ENCODE data around the gene TXNDC11.

The TXNDC11 gene

GRCh38 chr16:11635679-11636171, 106.9 kb downstream of the TXNDC11 start:
- DNase-seq (ENCODE audit: low read depth, low spot score) = no peak
- peak overlapping the region; percentile 26 for H3K27ac ChIP-seq

DNA sequence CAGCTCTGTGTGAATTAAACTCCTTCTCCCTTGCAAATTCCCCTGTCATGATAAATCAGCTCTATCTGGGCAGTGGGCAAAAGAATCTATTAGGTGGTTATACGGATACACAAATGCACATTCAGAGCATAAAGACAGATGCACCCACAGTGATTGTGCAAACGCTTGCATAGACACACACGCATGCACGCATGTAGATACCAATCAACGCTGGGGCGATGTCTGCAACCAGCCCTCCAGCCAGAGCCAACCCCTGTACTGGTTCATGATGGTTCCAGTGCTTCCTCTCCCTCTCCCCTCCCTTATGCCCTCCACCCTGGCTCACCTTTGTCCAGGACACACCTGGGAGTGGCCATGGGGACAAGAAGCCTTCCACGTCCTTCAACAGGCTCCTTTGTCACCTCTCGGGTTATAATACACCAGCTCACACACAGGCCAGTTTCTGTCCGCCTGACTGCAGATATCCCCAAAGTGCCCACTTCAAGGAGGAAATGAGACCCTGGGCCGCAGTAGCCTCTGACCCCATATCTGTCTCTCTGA, 107.5 kb downstream of the TXNDC11 start:
- no peak for DNase-seq (ENCODE audit: low read depth, low spot score)
- no peak overlapping the region for H3K27ac ChIP-seq

GRCh38 chr16:11634312-11634711, 108.3 kb downstream of the TXNDC11 start:
- no peak for DNase-seq (ENCODE audit: low read depth, low spot score)

DNA sequence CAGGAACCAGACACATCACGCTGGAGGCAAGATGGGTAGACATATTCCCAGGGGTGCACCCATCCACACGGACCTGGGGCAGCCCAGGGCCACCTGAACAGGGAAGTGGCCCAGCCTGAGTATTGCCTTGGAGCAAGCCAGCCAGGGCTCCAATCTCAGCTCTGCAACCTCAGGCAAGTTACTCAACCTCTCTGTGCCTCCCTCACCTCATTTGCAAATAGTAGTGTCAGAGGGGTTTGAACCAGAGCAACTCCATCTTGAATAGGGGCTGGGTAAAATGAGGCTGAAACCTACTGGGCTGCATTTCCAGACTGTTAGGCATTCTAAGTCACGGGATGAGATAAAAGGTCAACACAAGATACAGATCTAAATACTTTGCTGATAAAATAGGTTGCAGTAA, 109.5 kb downstream of the TXNDC11 start:
- H3K27ac ChIP-seq = no peak overlapping the region

More at GRCh38 chr16:11634312-11634711, 108.3 kb downstream of the TXNDC11 start:
- H3K27ac ChIP-seq = no peak overlapping the region

DNA sequence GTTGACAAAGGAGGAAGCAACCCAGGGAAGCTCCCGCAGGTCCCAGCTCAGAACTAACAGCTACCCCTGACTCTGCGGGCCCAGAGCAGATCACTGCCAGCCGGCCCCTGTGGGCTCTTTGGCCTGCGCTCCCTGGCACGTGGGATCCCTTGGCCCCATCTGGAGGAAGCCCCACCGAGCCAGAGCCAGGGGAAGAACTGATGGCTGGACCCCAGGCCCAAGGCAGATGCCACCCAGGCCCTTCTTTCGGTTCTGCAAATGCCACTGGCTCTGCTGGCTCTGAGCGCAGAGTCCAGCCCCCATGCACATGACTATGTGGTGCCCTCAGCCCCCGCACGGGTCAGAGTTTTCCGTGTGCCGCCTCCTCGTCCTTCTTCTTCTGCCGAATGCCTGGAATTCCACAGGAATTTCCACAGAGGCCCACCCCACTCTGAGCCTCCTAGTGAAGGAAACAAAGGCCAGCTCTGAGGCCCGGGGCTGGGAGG, 110.2 kb downstream of the TXNDC11 start:
- no peak overlapping the region for H3K27ac ChIP-seq
- no peak for DNase-seq (ENCODE audit: low read depth, low spot score)

More for the DNA sequence above, 109.5 kb downstream of the TXNDC11 start:
- no peak for DNase-seq (ENCODE audit: low read depth, low spot score)

DNA sequence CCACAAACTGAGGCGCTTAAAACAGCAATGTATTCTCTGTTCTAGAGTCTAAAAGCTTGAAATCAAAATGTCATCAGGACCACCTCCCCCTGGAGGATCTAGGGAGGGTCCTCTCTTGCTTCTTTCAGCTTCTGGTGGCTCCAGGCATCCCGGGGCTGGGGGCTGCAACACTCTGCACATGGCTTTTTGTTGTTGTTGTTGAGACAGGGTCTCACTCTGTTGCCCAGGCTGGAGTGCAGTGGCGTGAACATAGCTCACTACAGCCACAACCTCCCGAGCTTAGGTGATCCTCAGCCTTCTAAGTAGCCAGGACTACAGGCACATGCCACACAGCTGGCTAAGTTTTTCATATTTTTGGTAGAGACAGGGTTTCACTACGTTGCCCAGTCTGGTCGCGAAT, 111.4 kb downstream of the TXNDC11 start:
- H3K27ac ChIP-seq = no peak overlapping the region

DNA sequence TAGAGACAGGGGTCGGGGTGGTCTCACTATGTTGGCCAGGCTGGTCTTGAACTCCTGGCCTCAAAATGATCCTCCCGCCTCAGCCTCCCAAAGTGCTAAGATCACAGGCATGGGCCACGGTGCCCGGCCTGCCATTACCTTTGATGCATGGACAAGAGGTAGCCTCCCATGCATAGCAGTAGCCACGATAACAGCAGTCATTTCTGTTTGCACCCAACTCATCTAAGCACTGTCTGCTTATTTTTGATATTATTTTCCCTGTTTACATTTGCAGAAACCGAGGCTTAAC, 111.9 kb downstream of the TXNDC11 start:
- no peak overlapping the region for H3K27ac ChIP-seq
- no peak for DNase-seq (ENCODE audit: low read depth, low spot score)

More for the DNA sequence above, 111.4 kb downstream of the TXNDC11 start:
- no peak for DNase-seq (ENCODE audit: low read depth, low spot score)

DNA sequence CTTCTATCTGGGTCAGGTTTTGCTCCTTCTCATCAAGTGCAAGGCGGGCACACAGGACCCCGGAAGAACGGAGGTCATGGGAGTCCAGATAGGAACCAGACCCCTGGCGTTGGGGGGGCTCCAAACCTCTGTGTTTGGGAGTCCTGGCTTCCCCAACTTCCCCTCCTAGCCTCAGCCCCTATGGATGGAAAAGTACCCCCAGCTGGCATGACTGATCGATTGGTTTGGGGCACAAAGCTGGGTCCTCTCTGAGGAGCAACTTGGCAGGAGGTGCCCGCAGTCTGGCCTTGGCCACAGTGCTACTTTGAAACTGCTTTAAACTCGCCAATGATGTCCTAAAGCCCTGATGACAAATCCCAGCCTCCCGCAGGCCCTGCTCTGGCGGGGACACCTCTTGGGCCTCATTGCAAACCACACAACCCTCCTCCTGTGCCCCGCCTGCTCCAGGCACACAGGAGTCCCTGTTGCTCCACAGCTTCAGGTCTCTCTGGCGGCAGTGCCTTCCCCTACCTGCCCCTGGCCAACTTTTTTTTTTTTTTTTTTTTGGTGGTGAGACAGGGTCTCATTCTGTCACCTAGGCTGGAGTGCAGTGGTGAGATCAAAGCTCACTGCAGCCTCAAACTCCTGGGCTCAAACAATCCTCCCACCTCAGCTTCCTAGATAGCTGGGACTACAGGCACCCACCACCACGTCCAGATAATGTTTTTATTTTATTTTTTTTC, 112.5 kb downstream of the TXNDC11 start:
- DNase-seq (ENCODE audit: low read depth, low spot score) = no peak
- H3K27ac ChIP-seq = no peak overlapping the region
